ENCODE measurements around the gene FERMT2.
"Not testable (repeated sequence)": the region's sequence is repeated elsewhere in the genome, so short reads cannot be mapped to it uniquely, and the experiment has no call there.

The FERMT2 gene

DNA sequence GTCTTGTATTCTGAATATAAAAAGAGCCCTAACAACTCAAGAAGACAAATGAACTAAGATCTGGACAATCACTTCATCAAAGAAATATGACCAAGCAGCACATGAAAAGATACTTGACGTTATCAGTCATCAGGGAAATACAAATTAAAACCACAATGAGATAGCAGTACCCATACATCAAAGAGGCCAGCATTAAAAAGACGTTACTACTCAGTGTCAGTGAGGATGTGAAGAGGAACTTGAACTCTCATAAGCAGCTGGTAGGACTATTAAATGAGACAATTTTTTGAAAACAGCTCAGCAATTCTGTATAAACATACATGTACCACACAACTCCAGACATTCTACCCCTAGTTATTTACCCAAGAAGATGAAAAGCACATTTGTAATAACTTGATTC, 55.9 kb downstream of the FERMT2 start:
- DNase-seq: peak; percentile 52

DNA sequence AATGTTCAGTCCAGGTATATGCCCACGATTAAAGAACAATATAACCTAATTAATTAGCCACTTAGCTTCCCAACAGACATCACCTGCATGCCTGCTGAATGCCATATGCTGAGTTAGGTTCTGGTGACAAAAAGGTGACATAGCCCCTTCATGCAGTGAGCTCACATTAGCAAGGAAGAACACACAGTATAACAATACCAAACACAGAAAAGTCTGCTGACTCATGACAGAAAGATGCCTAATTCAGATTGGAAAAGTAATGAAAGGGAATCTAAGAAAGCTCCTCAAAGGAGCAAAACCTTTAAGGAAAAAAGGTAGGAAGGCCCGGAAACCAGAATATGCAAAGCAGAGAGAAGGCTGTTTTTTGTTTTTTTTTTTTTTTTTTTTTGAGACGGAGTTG, 59.0 kb downstream of the FERMT2 start:
- no peak for DNase-seq

DNA sequence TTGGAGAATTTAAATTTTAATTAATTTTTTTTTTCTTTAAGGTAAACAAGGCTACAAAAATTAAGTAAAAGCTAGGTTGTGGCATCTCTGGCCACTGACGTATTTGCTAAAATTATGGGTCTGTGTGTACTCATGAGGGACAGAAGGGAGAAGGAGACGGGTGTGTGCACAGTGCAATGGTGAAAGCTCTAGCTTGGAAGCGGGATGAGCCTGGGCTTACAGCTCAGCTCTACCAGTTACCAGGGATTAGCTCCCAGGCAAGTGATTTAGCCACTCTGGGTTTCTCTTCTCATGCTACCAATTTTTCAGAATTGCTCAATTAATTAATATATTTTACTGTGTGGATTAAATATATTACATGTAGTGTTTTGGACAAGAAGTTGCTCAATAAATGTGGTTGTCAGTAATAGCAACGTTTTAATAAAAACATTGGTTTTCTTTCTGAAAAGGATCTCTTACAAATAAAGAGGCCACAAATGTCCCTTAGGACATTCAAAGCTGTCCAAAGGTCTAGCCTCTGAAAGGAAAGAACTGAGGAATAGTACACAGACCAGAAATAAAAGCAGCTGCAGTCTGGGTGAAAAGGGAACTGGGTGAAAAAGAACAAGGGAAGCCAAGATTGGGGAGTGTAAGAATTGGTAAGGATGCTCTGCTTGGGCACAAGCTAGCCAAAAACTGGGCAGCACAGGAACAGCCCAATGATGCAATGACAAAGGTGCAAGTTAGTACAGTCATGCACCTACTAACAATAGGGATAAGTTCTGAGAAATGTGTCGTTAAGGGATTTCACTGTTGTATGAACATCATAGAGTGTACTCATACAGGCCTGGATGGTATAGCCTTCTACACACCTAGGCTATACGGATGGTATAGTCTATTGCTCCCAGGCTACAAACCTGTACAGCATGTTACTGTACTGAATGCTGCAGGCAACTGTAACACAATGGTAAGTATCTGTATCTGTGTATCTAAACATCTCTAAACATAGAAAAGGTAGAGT, 61.7 kb downstream of the FERMT2 start:
- no peak for DNase-seq

DNA sequence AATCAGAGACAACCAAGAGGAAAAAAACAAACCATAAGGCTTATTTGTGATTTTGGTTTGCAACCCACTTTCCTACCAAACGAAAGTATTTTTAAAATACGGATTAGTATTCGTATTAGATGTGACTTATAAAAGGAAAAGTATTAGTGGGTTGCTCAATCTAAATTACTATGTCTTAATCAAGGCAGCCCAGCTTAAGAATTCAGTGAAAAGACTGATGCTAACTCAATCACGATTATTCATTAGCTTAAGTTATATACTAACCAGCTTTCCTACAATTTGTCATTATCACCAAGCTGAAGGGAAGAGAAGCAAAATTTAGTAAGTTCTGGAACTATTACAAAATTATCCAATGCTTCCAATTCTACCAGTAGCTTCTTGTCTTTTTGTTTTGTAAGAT, 62.7 kb downstream of the FERMT2 start:
- DNase-seq: no peak

DNA sequence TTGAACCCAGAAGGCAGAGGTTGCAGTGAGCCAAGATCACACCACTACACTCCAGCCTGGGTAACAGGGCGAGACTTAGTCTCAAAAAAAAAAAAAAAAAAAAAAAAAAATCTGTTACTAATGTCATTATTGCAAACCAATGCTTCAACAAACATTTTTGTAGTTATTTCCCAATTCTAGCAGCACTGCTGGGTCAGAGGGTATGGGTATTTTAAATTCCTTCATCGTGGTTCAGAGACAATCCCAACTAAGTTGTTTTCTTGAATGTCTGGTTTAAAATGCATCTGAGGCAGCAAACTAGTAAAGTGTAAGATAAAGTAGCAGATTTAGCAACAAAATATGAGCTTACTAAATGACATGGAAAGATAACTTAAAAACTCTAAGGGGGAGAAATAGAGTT, 65.6 kb downstream of the FERMT2 start:
- DNase-seq: peak; percentile 28

DNA sequence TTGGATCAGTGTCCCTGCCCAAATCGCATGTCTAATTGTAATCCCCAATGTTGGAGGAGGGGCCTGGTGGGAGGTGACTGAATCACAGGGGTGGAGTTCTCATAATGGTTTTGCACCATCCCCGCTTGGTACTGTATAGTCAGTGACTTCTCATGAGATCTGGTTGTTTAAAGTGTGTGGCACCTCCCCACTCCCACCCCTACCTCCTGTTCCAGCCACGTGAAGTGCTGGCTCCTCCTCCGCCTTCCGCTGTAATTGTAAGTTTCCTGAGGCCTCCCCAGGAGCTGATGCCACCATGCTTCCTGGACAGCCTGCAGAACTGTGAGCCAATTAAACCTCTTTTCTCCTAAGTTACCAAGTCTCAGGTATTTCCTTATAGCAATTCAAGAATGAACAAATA, 67.2 kb downstream of the FERMT2 start:
- DNase-seq: no peak

DNA sequence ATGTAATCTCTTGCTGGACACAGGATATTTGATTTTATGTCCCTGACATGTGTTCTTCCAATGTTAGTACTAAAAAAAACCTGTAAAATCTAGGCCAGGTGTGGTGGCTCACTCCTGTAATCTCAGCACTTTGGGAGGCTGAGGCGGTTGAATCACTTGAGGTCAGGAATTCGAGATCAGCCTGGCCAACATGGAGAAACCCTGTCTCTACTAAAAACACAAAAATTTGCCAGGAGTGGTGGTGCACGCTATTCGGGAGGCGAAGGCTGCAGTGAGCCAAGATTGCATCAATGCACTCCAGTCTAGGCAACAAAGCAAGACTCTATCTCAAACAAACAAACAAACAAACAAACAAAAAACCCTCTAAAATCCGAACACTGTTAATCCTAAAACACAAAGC, 68.0 kb downstream of the FERMT2 start:
- no peak for DNase-seq

DNA sequence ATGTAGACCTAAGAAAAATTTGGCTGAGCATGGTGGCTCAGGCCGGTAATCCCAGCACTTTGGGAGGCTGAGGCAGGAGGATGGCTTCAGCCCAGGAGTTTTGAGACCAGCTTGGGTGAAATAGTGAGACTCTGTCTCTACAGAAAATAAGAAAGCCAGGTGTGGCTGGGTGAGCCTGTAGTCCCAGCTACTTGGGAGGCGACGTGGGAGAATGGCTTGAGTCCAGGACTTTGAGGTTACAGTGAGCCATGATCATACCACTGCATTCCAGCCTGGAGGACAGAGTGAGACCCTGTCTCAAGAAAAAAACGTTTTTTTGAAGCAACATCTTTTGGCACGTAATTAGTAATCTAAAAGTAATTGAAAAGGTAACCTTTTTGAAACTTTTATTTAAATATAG, 70.9 kb downstream of the FERMT2 start:
- peak; percentile 60 for DNase-seq

DNA sequence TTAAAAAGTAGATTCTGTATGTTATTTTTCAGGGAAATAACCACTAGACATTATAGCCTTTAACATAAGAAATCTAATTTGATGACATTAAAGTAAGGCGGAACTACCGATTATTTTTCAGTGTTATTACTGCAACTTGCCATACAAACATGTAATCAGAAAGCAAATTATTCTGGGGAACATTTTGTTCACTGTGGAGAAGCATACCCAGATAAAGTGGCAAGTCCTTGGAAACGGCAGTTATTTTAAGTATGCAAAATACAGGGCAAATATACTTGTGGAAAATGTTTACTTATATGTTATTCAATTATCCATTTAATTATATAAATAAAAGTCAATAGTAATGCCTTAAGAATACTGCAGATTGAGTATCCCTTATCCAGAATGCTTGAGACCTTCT, 71.9 kb downstream of the FERMT2 start:
- DNase-seq: no peak

DNA sequence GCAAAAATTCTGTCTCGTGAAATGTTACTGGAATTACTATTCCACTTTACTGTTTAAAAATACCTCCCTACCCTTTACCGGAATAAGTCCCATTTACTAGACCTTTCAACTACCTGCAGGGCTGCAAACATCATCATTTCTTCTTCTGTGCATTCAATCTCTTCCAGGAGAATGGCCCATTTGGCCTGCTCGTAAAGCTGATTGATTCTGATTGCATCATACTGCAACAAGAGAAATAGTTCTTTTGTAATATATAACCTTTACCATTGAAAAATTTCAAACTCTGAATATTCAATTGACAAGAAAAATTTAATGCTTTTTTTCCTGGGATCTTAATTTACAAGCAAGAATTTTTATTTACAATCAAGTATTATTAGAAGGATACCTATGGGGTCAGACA, 72.4 kb downstream of the FERMT2 start:
- no peak for DNase-seq

DNA sequence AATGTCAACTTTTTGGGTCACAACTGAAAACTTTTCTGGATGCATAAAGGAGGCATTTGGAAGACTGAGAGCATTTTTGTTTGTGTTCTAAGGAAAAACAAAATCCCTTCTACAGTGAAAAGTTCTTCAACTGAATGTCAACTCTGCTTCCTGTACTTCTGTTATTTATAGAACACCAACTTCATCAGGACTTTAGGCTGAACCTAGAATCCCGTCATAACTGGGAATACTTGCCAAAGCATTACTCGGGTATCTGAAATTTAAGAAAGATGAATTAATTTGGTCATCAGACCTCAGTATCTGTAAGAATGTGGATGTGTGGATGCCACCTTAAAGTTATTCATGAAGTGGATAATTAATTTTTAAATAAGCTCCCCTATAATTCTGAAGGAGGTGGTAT, 73.2 kb downstream of the FERMT2 start:
- DNase-seq: peak; percentile 79

DNA sequence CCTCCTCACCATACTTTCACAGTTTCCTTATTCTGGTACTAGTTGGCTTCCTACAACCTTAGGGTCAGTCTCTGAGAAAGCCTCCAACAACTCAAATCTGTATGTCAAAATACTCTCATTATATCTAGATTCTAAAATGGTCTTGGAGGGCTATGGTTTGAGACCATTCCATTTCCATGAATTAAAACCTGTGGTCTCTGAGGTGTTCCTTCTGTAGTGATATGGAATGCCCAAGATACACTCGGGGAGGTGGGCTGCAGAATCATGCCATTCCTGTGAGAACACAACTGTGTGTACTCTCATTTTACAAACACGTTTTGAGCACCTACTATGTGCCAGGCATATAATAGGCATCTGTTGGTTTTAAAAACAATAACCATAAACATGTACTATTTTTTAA, 74.0 kb downstream of the FERMT2 start:
- DNase-seq: peak; percentile 12

DNA sequence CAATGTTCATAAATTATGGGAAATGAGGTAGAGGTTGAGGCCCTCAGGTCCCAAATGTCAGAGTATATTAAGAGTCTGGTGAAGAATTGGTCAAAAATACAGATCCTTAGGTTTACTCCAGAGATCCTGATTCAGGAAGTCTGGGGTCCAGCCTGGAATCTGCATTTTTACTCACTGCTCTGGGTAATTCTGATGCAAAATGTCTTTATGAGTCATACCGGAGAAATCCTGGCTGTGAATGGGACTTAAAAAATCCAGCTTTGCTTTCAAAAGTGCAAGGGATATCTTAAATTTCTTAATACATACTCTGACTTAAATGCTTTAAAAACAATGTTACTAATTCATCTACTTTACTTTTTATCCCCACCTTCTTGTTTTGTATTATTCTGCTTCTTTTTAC, 74.5 kb downstream of the FERMT2 start:
- peak; percentile 69 for DNase-seq

DNA sequence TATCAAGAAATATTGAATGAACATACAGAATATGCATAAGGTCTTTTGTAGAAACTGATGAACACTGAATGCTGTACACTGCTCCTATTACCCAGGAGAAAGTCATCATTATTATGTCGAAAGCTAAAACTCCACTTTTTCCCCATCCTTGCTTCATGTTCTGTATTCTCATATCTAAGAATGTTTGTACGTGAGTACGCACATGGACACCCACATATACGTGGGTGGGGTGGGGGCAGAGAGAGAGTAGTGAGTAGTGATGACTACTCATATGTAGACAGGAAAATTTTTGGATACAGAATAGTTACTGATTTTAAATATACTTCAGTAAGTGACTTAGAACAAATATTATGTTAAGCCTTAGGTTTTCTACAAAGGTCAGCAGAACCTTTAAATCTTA, 75.1 kb downstream of the FERMT2 start:
- no peak for DNase-seq

DNA sequence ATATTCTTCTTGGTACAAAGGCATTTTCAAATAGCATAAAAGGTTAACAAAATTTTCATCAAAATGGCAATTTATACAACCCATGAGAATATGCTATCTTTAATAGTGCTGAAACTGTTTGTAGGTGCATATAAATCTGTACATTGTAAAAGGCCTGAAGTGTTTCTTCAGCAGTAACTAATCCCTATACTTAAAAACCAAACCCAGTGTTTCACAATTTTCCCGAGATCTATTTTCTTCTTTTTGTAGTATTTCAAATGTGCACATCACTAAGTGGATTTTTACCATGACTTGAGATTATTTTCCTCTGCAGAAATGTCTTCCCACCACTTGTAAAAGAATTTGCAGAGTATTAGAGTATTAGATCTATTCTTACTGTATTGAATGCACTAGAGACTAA, 76.5 kb downstream of the FERMT2 start:
- DNase-seq: no peak

DNA sequence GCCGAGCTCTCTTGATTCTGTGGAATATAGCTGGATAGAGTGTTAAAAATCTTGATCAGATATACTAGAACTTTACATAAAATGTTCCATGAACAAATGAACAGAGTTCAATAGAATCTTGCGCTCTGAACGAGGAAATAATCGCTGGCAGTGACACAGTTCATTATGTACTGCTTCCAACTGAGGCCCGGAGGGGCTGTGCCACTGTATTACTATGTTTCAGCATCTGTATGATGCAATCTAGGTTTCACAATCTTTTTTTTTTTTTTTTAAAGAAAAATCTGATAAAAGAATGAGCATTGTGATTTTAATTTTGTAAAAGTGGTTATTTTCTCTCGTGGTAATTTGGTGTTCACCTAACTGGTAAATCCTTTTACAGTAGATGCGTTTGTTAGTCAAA, 77.2 kb downstream of the FERMT2 start:
- no peak for DNase-seq

DNA sequence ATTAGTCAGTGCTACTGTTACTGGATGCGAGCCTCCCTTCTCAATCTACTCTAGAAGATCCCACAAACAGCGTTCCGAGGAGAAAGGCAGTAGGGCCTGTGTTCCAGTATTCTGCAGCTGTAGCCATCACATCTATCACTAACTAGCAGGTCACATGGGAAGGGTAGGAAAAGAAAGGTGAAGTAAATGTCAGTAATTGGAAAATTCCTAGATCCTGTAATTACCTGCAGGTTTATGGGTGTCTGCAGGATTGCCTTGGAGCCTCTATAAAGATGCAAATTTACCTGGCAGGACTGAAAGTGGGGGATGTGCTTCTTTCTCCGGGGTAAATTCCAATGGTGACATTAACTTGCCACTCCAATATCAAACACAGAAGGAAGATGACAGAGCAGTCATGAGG, 77.8 kb downstream of the FERMT2 start:
- DNase-seq: no peak

DNA sequence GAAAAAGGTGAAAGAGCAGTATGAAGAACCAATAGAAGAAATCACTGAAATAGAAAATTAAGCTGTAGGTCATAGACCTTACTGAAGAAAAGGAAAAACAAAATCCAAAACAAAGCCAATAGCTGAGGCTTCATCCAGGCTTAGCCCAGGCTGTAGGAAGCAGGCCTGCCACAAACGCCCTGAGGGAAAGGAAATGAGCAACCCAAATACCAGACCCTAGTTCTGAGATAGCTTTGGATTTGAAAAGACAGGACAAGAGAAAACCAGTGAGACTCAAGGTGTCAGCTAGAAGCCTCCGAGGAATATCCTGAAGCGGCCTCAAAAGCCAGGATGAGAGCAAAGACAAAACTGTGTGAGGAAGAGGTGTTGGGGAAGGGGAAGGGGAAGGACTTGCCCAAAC, 79.2 kb downstream of the FERMT2 start:
- no peak for DNase-seq

DNA sequence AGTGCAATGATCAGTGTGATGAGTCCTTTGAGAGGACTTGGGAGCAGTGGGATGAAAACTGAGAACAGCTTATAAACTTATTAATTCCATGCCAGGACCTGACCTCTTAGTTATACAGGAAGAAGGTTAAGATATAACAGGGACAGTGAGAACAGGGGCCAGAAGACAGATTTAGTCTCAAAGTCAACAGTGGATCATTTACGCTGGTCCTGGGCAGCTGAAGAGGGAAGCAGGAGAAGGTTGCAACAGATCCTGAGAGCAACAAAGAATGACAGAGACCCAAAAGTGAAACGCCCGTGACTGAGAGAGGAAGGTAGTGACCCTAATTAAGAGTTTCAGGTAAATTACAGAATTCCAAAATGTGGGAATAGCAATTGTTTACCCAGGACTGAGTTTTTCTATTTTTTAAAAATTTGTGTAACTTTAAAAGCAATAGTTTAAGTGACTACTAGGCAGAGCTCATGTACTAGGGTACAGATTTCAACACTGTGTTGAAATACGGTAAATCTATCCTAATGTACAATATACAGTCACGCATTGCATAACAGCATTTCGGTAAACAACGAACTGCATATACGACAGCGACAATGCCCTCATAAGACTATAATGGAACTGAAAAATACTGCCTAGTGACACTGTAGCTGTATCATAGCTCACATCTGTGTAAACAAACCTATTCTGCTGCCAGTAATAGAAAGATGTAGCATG, 81.8 kb downstream of the FERMT2 start:
- no peak for DNase-seq

DNA sequence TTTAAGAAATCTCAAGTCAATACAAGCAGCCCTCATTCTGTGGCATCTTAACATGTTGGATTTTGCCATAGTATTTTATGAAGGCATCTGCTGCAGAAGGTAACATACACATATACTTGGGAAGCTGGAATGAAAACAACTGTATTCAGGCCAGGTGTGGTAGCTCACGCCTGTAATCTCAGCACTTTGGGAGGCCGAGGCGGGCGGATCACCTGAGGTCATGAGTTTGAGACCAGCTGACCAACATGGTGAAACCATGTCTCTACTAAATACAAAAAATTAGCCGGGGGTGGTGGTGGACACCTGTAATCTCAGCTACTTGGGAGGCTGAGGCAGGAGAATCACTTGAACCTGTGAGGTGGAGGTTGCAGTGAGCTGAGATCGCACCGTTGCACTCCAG, 86.0 kb downstream of the FERMT2 start:
- not testable (repeated sequence) for DNase-seq

DNA sequence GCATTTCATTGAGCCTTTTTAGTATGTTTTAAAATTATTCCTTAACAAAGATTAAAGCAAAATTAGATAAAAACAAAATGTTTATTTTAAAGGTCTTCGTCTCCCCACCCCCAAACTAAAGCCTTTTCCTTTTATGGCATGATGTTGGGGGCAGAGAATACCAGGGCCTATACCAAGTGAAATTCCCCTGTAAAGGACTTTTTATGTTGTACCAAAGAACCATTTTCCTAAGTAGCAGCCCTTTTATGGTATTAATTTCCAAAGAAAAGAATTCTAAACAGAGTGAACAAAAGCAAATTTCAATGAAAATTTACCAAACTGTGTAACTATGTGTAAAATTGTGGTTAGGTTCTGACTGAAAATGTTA, 87.5 kb downstream of the FERMT2 start:
- peak; percentile 39 for DNase-seq

DNA sequence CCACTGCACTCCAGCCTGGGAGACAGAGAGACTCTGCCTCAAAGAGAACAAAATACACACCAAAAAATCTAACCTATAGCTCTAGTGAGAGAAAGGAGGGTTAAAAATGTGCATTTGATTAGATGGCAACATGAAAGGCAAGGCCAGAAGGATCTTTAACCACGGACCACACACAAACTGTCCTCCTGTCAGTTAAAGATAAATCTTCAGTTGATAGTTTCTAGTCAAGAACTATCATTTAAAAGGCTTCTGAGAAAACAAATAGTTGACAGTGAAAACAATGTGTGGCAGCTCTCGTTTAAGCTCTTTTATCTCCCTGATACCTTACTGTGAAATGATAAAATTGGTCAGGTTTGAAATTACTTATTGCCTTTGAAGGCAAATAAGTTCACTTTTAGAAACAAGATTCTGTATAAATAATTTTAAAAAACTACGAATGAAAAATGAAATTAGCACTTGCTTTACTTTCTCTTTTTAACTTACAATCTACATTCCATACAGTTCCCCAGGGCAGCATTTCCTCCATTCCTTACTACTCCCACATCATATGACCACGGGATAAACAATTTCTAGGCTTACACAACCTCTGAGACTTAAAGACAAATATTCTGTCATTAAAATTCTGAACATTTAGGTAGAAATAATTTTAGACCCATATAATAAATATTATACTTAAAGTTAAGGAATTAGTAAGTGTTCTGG, 88.1 kb downstream of the FERMT2 start:
- DNase-seq: peak; percentile 77

DNA sequence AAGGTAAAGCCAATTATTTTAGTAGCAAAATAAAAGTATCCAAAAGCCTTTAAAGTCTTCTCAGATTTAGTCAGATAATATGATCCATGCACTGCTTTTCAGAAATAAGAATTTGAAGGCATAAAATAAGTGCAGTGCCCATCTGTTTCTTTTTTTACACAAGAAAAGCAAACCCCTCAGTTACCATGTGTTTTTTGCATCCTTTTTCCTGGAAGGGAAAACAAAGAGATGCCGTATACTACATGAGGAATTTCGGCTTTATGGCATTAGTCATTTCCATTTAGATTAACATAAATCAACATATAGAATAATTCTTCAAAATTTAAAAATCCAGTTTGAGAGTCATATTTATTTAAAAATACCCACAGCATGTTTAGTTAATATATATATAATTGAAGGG, 89.4 kb downstream of the FERMT2 start:
- no peak for DNase-seq

DNA sequence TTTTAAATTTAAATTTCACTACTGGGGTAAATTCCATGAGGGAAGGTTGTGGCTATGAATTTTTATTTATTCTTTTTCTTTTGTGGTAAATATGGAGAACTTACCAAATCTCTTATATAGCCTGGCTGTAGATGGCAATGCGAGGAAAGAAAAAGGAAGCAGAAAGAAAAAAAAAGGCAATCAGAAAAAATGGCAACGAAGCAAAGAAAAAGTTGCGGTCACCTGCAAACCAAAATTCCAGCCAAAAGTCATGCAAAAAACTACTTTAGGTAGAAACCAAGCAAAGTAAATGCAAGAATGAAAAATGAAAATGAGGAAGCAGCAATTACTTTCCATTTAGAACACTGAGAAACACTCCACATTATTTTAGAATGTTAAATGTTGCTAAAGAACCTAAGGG, 89.9 kb downstream of the FERMT2 start:
- DNase-seq: no peak

All from fibroblast of skin of right biceps (primary cell).